ENCODE measurements around the gene SLC6A13. TPM values are rescaled to one million over a fixed set of nuclear protein-coding genes. Genes with fewer than 3 reads are reported as not detected.

The SLC6A13 gene
- total RNA-seq, 2 donors from 2014 or later: 0.85 TPM; not detected in 1

DNA sequence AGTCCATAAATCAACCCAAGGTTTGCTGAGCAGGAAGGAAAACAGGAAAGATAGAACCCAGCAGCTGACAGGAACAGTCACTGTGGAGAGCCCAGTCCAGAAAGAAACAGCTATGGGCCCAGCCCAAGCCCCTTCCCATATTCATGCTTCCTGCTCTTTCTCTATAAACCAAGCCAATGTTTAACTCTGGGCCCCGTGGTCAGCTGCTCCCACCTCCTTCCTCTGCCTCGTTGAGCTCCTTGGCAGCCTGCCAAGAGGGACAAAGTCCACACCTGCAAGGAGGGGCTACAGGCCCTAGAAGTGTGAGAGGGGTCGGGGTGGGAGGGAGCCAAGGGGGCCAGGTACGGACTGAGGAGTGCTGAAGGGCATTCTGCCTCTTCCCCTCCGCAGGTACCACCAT is 10.0 kb downstream of the SLC6A13 start:
- intact Hi-C loops (cut with DNase I): no loop called here
- H3K4me3 ChIP-seq: no peak overlapping the region
- DNase-seq (ENCODE audit: low spot score): no peak
- no peaks in the 10 kb centered on the region for H3K27me3 ChIP-seq (replicated peaks; ENCODE audit: insufficient read depth)
- no peaks in the 10 kb centered on the region for H3K36me3 ChIP-seq
- no peaks in the 10 kb centered on the region for H3K9me3 ChIP-seq
- TF ChIP-seq POLR2AphosphoS5 (IDR thresholded peaks at IDR 0.05) (no peak), POLR2A (IDR thresholded peaks at IDR 0.05) (no peak)
- TF ChIP-seq, protein P1, sequence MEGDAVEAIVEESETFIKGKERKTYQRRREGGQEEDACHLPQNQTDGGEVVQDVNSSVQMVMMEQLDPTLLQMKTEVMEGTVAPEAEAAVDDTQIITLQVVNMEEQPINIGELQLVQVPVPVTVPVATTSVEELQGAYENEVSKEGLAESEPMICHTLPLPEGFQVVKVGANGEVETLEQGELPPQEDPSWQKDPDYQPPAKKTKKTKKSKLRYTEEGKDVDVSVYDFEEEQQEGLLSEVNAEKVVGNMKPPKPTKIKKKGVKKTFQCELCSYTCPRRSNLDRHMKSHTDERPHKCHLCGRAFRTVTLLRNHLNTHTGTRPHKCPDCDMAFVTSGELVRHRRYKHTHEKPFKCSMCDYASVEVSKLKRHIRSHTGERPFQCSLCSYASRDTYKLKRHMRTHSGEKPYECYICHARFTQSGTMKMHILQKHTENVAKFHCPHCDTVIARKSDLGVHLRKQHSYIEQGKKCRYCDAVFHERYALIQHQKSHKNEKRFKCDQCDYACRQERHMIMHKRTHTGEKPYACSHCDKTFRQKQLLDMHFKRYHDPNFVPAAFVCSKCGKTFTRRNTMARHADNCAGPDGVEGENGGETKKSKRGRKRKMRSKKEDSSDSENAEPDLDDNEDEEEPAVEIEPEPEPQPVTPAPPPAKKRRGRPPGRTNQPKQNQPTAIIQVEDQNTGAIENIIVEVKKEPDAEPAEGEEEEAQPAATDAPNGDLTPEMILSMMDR (IDR thresholded peaks at IDR 0.05): no peak
- no peaks in the 10 kb centered on the region for H3K4me1 ChIP-seq (replicated peaks)
- 43% methylated on average over 5 of the region's 5 CpGs for WGBS
- no peak overlapping the region for H3K27ac ChIP-seq

DNA sequence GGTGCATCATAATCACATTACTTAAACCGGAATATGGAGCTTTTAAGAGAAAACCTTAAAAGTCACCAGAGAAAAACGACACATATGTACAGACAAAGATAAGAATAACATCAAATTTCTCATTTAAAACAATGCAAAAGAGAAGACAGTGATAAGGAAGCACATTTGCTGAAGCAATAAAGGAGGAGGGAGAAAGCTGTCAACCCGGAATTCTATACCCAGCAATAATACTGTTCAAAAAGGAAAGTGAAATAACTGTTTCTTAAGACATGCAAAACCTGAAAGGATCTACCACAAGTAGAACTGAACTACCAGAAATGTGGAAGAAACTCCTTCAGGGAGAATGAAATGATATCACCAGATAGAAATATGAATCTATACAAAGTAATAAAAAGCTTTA is 15.4 kb downstream of the SLC6A13 start:
- intact Hi-C loops (cut with DNase I): no loop called here

DNA sequence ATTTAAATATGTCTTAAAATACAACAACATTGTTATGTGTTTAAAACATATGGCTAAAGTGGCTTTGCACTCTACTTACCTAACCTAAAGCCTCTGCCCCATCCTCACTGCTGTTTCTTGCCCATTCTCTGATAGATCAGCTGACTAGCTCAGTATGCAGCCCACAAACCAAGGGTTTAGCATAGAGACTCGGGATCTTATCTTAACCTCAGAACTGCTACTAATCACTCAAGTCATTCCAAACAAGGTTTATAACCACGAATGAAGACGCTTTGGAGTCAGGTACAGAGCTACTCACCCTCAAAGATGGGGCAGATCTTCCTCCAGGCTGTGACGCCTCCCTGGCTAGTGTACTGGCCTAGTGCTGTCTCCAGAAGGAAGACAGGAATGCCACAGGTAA is 19.3 kb downstream of the SLC6A13 start:
- Histone ChIP-seq H3K27me3 (replicated peaks; ENCODE audit: insufficient read depth) (no peaks in the 10 kb centered on the region), H3K36me3 (no peaks in the 10 kb centered on the region), H3K9me3 (no peaks in the 10 kb centered on the region), H3K4me1 (replicated peaks) (no peaks in the 10 kb centered on the region), H3K27ac (no peak overlapping the region), H3K4me3 (no peak overlapping the region)
- no peak for TF ChIP-seq POLR2AphosphoS5 (IDR thresholded peaks at IDR 0.05)
- TF ChIP-seq POLR2A (IDR thresholded peaks at IDR 0.05): no peak
- TF ChIP-seq, protein P1 (IDR thresholded peaks at IDR 0.05): no peak
- 52% methylated on average over 4 of the region's 4 CpGs for WGBS
- no peak for DNase-seq (ENCODE audit: low spot score)
- intact Hi-C loops (cut with DNase I): no loop called here

More for the DNA sequence above, 15.4 kb downstream of the SLC6A13 start:
- Histone ChIP-seq H3K9me3 (no peaks in the 10 kb centered on the region), H3K4me3 (no peak overlapping the region), H3K4me1 (replicated peaks) (no peaks in the 10 kb centered on the region), H3K27me3 (replicated peaks; ENCODE audit: insufficient read depth) (no peaks in the 10 kb centered on the region), H3K36me3 (no peaks in the 10 kb centered on the region), H3K27ac (no peak overlapping the region)
- TF ChIP-seq POLR2AphosphoS5 (IDR thresholded peaks at IDR 0.05) (no peak), POLR2A (IDR thresholded peaks at IDR 0.05) (no peak)
- TF ChIP-seq, protein P1 (IDR thresholded peaks at IDR 0.05): no peak
- DNase-seq (ENCODE audit: low spot score): no peak
- WGBS: 88% methylated on average over 3 of the region's 3 CpGs

DNA sequence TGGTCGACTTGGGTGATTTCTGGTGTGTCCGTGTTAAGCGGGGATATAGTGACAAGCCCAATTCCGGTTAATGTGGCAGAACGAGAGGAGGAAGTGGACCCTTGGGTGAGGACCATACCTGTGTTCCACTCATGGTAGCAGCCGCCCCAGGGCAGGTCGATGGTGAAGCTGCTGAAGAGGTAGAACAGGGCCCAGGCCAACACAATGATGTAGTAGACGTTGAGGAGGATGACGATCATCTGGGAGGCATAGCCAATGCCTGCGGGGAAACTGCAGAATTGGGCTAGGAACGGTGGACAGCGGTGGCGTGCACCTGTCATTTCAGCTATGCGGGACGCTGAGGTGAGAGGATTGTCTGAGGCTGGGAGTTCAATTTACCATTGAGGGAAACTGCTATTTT is 20.1 kb downstream of the SLC6A13 start:
- Histone ChIP-seq H3K9me3 (no peaks in the 10 kb centered on the region), H3K27me3 (replicated peaks; ENCODE audit: insufficient read depth) (no peaks in the 10 kb centered on the region), H3K4me3 (no peak overlapping the region), H3K36me3 (no peaks in the 10 kb centered on the region), H3K27ac (no peak overlapping the region), H3K4me1 (replicated peaks) (no peaks in the 10 kb centered on the region)
- TF ChIP-seq, protein P1 (IDR thresholded peaks at IDR 0.05): no peak
- TF ChIP-seq POLR2AphosphoS5 (IDR thresholded peaks at IDR 0.05): no peak
- intact Hi-C loops (cut with DNase I): no loop called here
- DNase-seq (ENCODE audit: low spot score): no peak
- WGBS: 95% methylated on average over 15 of the region's 15 CpGs

DNA sequence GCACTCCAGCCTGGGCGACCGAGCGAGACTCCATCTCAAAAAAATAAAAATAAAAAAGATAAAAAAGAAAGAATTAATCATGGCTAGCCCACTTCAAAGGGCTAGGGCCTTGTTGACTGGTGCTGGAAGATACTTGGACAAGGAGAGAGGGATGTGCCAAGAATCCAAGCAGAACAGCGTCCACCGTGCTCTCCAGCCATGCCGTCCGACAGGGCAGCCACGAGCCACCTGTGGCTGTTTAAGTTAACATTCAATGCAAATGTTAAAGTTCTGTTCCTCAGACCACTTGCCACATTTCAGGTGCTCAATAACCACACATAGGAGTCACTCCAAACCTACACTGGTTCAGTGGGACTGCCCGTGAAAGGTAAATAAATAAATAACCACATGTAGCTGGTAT is 21.4 kb downstream of the SLC6A13 start:
- intact Hi-C loops (cut with DNase I): no loop called here
- H3K36me3 ChIP-seq: no peaks in the 10 kb centered on the region
- H3K27ac ChIP-seq: no peak overlapping the region
- H3K27me3 ChIP-seq (replicated peaks; ENCODE audit: insufficient read depth): no peaks in the 10 kb centered on the region
- H3K4me1 ChIP-seq (replicated peaks): no peaks in the 10 kb centered on the region
- no peak for DNase-seq (ENCODE audit: low spot score)
- no peaks in the 10 kb centered on the region for H3K9me3 ChIP-seq
- 91% methylated on average over 9 of the region's 9 CpGs for WGBS
- TF ChIP-seq, protein P1 (IDR thresholded peaks at IDR 0.05): no peak
- TF ChIP-seq POLR2A (IDR thresholded peaks at IDR 0.05): no peak
- TF ChIP-seq POLR2AphosphoS5 (IDR thresholded peaks at IDR 0.05): no peak
- H3K4me3 ChIP-seq: no peak overlapping the region
